ENCODE results near the gene NIPAL1.

The NIPAL1 gene

DNA sequence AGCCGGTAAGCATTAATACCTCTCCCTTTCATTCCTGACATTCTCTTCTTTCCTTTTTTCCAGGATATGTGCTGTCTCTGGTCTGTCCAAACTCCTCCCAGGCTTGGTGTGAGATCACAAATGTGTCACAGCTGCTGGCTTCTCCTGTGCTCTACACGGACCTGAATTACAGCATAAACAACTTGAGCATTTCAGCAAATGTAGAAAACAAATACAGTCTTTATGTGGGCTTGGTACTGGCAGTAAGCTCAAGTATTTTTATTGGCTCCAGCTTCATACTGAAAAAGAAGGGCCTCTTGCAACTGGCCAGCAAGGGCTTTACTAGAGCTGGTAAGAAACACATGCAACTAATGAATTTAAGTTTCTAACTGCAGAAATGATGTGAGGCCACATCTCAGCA lies 8.4 kb downstream of the NIPAL1 start:
- no peak for DNase-seq (ENCODE audit: extremely low read depth in 1 of 2, low read depth in 1 of 2)

DNA sequence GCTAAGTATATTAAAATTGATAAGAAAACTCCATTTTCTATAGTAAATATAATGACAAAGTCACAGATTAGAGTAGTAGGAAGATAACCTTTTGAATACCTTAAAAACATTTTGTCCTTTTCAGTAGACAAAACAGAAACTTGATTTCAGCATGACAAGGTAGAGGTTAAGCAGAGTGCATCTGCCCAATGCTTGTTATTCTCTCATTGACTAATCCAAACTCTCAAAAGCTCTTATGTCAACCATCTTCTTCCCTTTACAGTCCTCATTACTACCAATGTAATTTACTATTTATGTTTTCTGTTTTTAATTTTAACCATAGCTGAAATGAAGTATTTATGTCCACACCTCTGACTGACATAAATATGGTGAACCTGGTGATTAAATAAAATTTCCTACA lies 11.1 kb downstream of the NIPAL1 start:
- no peak for DNase-seq (ENCODE audit: extremely low read depth in 1 of 2, low read depth in 1 of 2)

DNA sequence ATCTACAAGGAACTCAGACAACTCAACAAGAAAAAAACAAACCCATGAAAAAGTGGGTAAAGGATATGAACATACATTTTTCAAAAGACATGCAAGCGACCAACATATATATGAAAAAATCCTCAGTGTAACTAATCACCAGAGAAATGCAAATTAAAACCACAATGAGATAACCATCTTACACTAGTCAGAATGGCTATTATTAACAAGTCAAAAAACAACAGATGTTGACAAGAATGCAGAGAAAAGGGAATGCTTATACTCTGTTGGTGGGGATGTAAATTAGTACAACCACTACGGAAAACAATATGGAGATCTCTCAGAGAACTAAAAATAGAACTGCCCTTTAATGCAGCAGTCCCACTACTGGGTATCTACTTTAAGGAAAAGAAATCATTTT lies 12.1 kb downstream of the NIPAL1 start:
- no peak for DNase-seq (ENCODE audit: extremely low read depth in 1 of 2, low read depth in 1 of 2)

DNA sequence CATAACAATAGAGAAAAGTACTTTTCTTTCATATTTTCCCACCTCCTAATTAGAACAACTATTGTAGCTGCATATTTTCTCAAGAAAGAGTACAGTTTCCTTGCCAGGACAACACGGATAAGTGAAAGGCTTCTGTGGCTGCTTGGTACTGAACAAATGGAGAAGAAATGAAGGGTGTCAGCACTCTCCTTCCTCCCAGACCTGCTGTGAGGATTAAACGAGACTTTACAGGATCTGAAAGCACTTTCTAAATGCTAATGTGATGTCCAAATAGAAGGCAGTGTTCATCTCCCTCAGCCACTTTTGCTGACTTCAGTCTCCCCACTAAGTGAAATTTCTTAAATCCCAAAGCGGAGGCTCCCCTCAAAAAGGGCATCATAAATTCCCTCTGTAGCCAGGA lies 13.9 kb downstream of the NIPAL1 start:
- no peak for DNase-seq (ENCODE audit: extremely low read depth in 1 of 2, low read depth in 1 of 2)

DNA sequence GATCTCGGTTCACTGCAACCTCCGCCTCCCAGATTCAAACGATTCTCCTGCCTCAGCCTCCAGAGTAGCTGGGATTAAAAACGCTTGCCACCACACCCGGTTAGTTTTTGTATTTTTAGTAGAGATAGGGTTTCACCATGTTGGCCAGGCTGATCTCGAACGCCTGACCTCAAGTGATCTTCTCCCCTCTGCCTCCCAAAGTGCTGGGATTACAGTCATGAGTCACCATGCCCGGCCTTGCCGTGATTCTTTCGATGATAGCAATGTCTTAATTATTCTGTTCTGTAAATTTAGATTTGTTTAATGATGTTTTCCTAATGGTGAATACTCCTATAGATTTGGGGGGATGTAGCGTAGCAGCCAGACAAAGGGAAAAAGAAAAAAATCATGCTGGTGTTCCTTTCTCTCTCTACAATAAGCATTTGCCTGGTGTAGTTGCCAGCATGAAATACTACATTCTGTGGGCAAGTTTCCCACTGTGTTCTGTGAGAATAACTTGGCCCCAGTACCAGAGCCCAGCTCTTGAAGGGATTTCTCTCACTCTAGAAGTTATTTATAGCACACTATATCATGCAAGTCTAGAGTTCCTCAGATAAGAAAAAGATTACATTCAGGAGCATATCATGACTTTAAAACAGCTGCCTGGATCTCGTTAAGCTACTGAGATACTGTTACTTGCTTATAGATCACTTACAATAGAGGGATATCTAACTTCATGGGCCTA lies 15.4 kb downstream of the NIPAL1 start:
- no peak for DNase-seq (ENCODE audit: extremely low read depth in 1 of 2, low read depth in 1 of 2)

DNA sequence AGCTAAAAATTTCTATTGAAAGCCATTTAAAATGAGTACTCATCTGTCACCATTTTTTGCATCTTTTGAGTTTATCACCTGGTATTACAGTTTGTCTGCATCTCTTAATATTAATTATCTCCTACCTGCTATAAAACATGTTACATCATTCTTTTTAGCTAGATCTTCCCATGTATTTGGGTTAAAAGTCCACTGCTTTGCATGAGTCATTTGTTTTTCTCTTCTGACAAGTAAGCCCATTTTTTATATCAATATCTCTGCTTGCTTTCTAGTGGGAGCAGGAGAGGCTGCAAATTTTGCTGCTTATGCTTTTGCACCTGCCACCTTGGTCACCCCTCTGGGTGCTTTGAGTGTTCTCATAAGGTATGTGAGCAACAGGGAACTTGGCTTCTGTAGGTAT lies 16.1 kb downstream of the NIPAL1 start:
- DNase-seq (ENCODE audit: extremely low read depth in 1 of 2, low read depth in 1 of 2) = no peak

DNA sequence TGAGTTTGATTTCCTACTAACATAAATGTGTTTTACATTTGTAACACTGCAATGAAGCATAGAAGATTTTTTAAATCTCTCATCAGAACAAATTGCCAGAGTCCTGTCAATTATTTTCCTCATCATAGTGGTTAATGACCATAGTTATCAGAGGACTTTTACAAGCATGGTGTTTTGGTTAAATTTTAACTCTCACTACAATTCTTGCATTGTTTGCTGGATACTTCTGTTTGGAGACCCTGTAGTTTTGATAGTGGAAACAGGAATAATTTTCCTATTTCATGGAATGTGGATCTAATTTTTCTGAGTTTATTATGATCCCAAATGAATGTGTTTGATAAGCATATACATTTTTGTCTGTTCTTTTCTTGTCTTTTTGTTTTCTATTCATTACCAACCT lies 16.8 kb downstream of the NIPAL1 start:
- no peak for DNase-seq (ENCODE audit: extremely low read depth in 1 of 2, low read depth in 1 of 2)

DNA sequence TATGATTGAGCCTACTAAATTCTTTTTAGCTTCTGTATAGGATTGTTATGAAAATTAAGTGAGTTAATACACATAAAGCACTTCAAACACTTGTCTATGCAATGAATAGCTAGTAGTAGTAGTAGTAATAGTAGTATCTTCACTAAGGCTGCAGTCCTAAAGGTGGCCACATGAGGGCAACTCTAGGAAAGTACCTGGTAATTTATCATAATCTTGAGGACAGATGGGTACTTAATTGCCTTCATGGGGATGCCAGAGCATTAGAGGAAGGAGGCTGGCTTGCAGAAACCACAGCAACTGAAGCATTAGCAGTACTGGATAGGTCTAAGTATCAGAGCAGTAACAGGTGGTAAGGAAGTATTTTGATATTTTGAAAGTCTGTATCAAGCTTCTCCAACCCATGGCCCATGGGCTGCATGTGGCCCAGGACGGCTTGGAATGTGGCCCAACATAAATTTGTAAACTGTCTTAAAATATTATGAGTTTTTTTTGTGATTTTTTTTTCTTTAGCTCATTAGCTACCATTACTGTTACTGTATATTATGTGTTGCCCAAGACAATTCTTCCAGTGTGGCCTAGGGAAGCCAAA lies 17.3 kb downstream of the NIPAL1 start:
- DNase-seq (ENCODE audit: extremely low read depth in 1 of 2, low read depth in 1 of 2) = peak in 1 of 2 donors; percentile 40

DNA sequence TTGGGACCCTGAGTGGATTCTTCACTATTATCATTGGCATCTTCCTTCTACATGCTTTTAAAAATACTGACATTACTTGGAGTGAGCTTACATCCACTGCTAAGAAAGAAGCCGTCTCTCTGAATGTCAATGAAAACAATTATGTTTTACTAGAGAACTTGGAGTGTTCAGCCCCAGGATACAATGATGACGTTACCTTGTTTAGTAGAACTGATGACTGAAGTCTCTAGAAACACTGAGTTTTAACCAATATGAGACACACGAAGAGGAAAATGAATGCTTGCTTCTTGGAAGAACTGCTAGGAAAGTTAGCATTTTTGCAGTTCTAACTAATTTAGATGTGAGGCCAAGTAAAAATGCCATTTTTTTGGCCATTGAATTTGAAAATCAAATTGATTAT lies 19.4 kb downstream of the NIPAL1 start:
- DNase-seq (ENCODE audit: extremely low read depth in 1 of 2, low read depth in 1 of 2) = no peak

DNA sequence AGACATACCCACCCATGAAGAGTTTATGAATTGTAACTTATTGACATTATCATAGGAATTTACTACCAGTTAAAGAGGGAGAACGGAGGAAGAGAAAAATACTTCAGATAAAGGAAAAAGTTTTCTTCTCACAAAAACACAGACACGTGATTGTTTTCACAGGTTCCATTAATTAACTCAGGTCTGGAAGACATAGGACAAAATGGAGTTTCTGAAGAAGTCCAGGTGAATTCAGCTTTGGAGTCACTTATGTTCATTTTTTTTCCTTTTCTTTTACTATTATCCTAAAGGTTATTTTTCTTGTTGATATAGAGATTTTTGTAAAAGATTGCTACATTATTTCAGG lies 20.5 kb downstream of the NIPAL1 start:
- no peak for DNase-seq (ENCODE audit: extremely low read depth in 1 of 2, low read depth in 1 of 2)

DNA sequence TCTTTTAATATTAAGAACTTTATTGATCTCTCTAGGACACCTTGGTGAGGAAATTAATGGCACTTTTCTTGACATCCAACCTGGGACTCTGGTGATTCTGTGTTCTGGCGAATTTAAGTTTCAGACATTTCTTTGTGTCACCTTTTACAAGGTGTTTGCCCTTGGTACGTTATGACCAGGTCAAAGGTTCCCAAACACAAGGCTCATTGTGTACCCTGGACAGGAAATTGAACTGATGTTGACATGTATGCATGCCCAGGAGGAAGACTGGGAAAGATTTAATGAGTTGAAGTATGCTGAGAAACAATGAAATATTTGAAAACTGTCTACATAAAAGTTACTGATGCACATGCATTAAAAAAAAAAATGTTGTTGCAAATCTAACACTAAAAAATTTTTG lies 22.1 kb downstream of the NIPAL1 start:
- no peak for DNase-seq (ENCODE audit: extremely low read depth in 1 of 2, low read depth in 1 of 2)

DNA sequence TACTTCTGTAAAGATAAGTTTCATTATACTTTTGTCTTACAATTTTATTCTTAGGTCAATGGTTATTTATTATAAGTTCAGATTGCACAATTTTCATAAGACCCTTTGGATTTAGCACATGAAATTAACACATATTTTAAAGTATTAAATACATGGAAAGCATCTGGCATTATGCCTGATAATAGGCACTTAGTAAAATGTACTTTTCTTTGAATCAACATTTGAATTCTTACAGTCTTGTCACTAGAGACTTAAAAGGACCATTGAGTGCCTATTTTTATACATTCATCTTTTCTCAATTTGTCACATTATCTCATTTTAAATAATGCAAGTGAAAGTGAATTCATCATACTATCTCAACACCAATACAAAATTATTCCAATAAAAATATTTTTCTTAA lies 23.0 kb downstream of the NIPAL1 start:
- no peak for DNase-seq (ENCODE audit: extremely low read depth in 1 of 2, low read depth in 1 of 2)

DNA sequence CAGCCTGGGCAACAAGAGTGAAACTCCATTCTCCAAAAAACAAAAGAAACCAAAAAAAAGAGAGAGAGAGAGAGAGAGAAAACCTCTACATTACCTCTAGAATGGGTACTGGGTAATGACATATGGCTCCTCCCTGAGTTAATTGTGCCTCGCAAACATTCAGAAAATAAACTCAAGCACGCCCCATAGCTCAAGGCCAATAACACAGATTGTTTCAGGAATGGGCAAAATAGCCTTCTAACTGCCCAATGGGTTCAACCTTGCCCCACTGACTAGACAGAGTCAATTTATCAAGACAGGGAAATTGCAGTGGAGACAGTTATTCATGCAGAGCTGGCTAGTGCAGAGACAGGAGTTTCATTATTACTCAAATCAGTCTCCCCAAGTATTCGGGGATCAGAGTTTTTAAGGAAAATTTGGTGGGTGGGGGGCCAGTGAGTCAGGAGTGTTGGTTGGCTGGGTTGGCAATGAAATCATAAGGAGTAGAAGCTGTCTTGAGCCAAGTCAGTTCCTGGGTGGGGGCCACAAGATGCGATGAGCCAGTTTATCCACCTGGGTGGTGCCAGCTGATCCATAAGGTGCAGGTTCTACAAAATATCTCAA lies 25.1 kb downstream of the NIPAL1 start:
- DNase-seq (ENCODE audit: extremely low read depth in 1 of 2, low read depth in 1 of 2) = peak in 1 of 2 donors; percentile 37

DNA sequence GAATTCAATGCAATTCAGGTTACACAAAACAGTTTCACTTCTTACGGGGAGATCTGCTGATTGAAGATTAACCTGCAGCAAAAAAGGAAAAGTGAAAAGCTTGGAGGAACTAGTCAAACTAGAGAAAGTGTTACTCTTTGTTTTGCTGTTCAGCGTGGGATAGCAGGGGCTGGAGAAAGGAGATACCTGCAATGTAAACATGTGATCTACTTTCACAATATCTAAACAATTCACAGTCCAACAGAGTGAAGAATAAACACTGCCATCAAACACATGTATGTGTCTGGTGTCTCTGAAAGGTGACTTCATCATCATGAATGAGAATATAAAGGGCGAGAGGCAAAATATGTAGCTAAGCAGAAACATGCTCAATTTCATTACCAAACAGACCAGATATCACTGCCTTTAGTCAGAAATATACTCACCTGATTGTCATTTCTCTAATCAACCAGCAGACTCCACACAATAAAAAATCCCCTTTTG lies 26.4 kb downstream of the NIPAL1 start:
- no peak for DNase-seq (ENCODE audit: extremely low read depth in 1 of 2, low read depth in 1 of 2)

DNA sequence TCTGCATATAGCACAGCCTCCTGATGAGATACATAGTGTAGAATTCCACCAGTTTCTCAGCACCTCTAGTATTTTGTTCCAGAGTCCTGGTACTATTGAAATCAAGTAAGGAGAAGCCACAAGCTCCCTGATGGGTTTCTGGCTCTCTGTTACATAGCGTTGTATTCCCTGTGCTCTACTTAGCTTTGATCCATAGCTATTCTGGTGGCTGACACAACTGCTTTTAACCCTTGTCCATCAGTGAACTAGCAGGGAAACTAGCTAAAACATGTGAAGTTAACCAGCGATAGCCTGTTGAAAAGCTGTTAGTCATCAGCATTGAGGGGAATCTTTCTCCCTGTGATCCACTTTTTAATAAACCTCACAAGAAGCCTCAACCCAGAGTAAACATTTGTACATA lies 26.9 kb downstream of the NIPAL1 start:
- DNase-seq (ENCODE audit: extremely low read depth in 1 of 2, low read depth in 1 of 2) = no peak

DNA sequence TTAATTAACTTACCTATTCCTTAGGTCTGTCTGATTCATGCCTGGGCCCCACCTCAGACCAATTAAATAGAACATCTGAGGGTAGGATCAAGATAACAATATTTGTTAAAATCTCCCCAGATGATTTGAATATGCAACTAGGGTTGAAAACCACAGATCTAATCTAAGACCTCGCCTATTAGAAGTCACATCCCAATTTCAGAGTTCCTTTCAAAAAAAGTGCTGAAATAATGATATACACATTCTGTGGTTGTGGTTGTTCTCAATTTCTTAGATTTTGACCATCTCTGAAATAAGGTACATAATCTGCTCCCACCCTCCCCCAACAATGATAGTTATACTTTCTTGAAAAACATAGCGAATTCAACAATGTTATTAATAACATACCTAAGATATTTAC lies 27.7 kb downstream of the NIPAL1 start:
- no peak for DNase-seq (ENCODE audit: extremely low read depth in 1 of 2, low read depth in 1 of 2)

DNA sequence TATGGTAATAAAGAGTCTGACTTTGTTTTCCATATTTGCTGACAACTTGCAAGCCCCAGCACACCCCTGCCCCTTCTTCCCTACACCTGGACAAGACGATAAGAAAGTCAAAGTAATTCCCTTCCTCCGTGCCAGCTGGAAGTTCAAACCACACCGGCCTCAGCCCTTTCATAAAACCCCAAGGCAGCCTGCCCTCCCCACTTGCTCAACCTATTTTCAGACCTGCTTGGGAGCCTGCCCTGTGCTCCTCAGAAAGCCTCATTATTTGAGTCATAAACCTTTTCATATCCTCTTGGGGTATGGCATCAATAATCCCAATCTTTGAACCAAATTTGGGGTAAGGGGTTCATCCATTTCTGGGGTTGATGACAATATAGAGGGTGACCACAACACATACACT lies 29.5 kb downstream of the NIPAL1 start:
- DNase-seq (ENCODE audit: extremely low read depth in 1 of 2, low read depth in 1 of 2) = no peak

DNA sequence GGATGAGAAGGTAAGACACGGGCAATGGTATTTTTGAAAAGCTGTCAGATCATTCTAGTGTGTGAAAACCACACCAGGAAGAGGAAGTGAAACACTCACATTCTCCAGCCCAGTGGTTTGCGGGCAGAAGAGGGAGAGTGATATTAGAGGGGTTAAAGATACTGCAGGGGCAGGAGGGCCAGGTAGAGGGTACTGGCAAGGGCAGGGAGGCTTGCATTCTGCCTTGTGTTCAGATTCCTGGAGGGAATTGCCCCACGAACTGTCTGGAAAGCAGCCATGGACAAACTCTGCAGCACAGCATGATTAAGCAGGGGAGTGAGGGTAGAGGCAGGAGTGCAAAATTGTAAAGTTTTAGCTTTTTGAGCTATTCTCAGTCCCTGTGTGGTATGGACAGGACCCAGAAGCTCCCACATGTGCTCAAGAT lies 30.9 kb downstream of the NIPAL1 start:
- peak; percentile 63 to 79 for DNase-seq (ENCODE audit: extremely low read depth in 1 of 2, low read depth in 1 of 2)

DNA sequence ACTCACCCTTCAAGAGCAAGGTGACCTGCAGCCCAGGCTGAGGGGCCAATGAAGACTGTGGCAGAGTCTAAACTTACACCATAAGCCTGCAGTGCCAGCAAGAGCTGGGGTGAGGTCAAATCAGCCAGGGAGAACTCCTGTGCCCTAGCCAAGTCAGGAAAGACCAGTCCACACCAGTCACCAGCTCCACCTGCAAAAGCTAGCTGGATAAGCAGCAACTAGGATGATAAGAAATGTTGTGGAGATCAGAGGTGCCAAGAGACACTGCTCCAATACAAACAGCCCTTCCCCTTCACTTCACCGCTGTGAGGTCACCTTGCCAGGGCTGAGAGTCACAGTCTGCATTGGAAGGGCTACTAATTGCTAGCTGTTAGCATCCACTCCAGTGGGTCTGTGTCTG lies 31.3 kb downstream of the NIPAL1 start:
- DNase-seq (ENCODE audit: extremely low read depth in 1 of 2, low read depth in 1 of 2) = no peak

DNA sequence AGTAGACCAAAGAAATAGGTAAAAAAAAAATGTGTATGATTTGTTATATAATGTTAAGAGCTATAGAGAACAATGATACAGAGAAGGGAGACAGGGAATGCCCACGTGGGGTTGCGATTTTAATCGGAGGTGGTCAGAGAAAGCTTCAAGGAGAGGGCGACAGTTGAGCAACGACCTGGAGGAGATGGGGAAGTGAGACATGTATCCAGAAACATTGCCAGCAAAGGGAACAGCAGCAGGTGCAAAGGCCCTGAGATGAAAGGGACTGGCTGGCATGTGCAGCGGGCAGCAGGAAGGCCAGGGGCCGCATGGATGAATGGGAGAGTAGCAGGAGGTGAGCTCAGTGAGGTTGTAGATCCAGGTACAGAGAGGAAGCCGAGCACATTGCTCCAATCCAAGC lies 32.9 kb downstream of the NIPAL1 start:
- DNase-seq (ENCODE audit: extremely low read depth in 1 of 2, low read depth in 1 of 2) = no peak

DNA sequence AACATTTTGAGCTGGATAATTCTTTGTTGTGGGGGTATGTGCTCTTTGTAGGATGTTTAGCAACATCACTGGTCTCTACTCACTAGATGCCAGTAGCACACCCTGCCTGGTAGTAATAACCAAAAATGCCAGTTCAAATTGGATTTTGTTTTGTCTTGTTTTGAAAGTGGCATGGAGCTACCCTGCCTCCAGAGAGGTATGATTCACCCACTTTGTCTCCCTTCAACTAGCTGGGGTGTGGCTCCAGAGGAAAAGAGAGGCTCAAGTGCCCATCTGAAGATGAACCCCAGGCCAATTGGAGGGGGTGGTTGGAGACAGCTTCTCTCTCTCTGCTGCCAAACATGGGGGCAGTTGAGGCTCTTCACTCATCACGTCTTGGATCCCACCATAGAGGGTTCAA lies 34.5 kb downstream of the NIPAL1 start:
- DNase-seq (ENCODE audit: extremely low read depth in 1 of 2, low read depth in 1 of 2) = no peak
